ENCODE data around the gene OSM. TPM values are rescaled to one million over a fixed set of nuclear protein-coding genes. Genes with fewer than 3 reads are reported as not detected.
A peak's percentile ranks its signal among the peaks of the same experiment; 100 is the strongest.

OSM gene
- total RNA-seq, 4 donors from 2014 or later: 4.1 to 7.7 TPM; not detected in 2

GRCh38 chr22:30270832-30271231, 4.2 kb upstream of the OSM start:
- H3K4me3 ChIP-seq: no peak overlapping the region
- H3K36me3 ChIP-seq: no peaks in the 10 kb centered on the region
- ATAC-seq: peak; percentile 78
- H3K27ac ChIP-seq: peak overlapping the region in 1 of 4 donors; percentile 45
- TF ChIP-seq, protein P1, sequence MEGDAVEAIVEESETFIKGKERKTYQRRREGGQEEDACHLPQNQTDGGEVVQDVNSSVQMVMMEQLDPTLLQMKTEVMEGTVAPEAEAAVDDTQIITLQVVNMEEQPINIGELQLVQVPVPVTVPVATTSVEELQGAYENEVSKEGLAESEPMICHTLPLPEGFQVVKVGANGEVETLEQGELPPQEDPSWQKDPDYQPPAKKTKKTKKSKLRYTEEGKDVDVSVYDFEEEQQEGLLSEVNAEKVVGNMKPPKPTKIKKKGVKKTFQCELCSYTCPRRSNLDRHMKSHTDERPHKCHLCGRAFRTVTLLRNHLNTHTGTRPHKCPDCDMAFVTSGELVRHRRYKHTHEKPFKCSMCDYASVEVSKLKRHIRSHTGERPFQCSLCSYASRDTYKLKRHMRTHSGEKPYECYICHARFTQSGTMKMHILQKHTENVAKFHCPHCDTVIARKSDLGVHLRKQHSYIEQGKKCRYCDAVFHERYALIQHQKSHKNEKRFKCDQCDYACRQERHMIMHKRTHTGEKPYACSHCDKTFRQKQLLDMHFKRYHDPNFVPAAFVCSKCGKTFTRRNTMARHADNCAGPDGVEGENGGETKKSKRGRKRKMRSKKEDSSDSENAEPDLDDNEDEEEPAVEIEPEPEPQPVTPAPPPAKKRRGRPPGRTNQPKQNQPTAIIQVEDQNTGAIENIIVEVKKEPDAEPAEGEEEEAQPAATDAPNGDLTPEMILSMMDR (IDR thresholded peaks at IDR 0.05): no peak
- no peak for TF ChIP-seq POLR2AphosphoS5 (IDR thresholded peaks at IDR 0.05)
- TF ChIP-seq EP300 (IDR thresholded peaks at IDR 0.05): no peak
- no peak for TF ChIP-seq POLR2A (IDR thresholded peaks at IDR 0.05)
- H3K27me3 ChIP-seq: no peaks in the 10 kb centered on the region
- 74 to 81% methylated on average over 4 to 11 of the region's 16 CpGs for WGBS, 2 donors (ENCODE audit: low coverage in 1 of 2)
- H3K4me1 ChIP-seq: no peaks in the 10 kb centered on the region
- H3K9me3 ChIP-seq: no peaks in the 10 kb centered on the region

GRCh38 chr22:30268331-30268730, 1.7 kb upstream of the OSM start:
- TF ChIP-seq, protein P1 (IDR thresholded peaks at IDR 0.05): no peak
- no peak for TF ChIP-seq EP300 (IDR thresholded peaks at IDR 0.05)
- TF ChIP-seq POLR2AphosphoS5 (IDR thresholded peaks at IDR 0.05): no peak
- TF ChIP-seq POLR2A (IDR thresholded peaks at IDR 0.05): no peak
- no peaks in the 10 kb centered on the region for H3K9me3 ChIP-seq
- peak overlapping the region in 1 of 4 donors; percentile 12 for H3K27ac ChIP-seq
- WGBS, 2 donors (ENCODE audit: low coverage in 1 of 2): 72 to 100% methylated on average over 2 to 5 of the region's 8 CpGs
- H3K4me1 ChIP-seq: peaks cover 0 to 2% (median 2%) of the 10 kb centered on the region in 3 donors
- H3K27me3 ChIP-seq: no peaks in the 10 kb centered on the region
- H3K36me3 ChIP-seq: no peaks in the 10 kb centered on the region
- no peak for ATAC-seq
- no peak overlapping the region for H3K4me3 ChIP-seq

DNA sequence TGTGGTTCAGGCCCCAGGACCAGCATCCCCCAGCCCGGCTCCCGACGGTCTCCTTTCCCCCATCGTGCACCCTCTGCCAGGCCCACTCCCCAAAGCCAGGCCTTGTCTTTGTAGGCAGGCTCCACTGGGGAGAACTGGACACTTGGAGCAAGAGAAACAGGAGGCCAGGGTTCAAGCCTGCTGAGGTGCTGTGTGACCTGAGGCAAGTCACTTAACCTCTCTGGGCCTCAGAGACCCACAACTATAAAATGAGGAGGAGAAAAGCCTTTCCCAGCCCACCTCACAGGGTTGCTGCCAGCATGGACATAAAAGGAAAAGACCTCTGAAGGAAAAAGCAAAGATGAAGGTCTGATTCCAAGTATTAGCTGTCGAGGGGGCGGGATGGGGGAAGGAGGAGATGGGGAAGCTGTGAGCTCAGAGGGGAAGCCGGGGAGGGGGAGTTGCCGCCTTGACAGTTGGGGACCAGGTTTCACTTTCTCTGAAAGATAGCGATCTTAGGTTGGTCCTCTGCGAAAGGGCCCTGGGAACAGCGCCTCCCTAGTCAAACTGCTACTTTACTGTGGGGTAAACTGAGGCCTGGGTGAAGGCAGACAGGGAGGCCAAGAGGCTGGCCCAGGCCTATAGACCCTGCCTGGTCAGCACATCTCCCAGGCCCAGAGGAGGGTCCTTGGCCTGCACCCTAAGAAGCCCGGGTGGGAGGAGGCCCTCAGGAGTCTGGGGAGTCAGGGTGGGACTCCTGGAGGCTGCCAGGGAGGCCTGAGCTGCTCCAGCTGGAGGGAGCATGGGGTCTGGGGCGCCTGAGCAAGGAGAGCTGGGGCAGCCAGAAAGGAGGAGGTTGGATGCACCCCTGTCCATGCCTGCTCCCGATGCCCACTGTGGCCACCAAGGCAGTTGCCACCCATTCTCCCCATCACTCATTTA, 991 bp upstream of the OSM start:
- Histone ChIP-seq H3K4me1 (peaks cover 0 to 9% (median 6%) of the 10 kb centered on the region in 3 donors), H3K27ac (peak overlapping the region in 1 of 4 donors; percentile 66), H3K9me3 (no peaks in the 10 kb centered on the region), H3K36me3 (no peaks in the 10 kb centered on the region), H3K4me3 (no peak overlapping the region), H3K27me3 (no peaks in the 10 kb centered on the region)
- ATAC-seq: no peak
- 75% methylated on average over 3 of the region's 14 CpGs; no CpG with 5 or more reads in 1 of the 2 donors for WGBS, 2 donors (ENCODE audit: low coverage in 1 of 2)
- TF ChIP-seq POLR2AphosphoS5 (IDR thresholded peaks at IDR 0.05) (no peak), EP300 (IDR thresholded peaks at IDR 0.05) (no peak)
- TF ChIP-seq, protein P1 (IDR thresholded peaks at IDR 0.05): no peak

GRCh38 chr22:30265823-30266444, 717 bp downstream of the OSM start:
- peak overlapping the region in 3 of 4 donors; percentile 24 to 66 (median 48) for H3K27ac ChIP-seq
- peaks cover 5% of the 10 kb centered on the region for H3K27me3 ChIP-seq
- WGBS, 2 donors (ENCODE audit: low coverage in 1 of 2): no CpG with 5 or more reads among the region's 24 CpGs

GRCh38 chr22:30265131-30265720, 1.4 kb downstream of the OSM start:
- peaks cover 0 to 9% (median 6%) of the 10 kb centered on the region in 3 donors for H3K4me1 ChIP-seq
- 78 to 100% methylated on average over 1 to 3 of the region's 9 CpGs for WGBS, 2 donors (ENCODE audit: low coverage in 1 of 2)
- peaks cover 5% of the 10 kb centered on the region for H3K27me3 ChIP-seq
- H3K9me3 ChIP-seq: no peaks in the 10 kb centered on the region
- peak overlapping the region in 1 of 4 donors; percentile 66 for H3K27ac ChIP-seq
- no peak overlapping the region for H3K4me3 ChIP-seq
- no peak for TF ChIP-seq POLR2A (IDR thresholded peaks at IDR 0.05)
- TF ChIP-seq, protein P1 (IDR thresholded peaks at IDR 0.05): no peak
- TF ChIP-seq POLR2AphosphoS5 (IDR thresholded peaks at IDR 0.05): no peak
- no peak for TF ChIP-seq EP300 (IDR thresholded peaks at IDR 0.05)
- ATAC-seq: no peak
- H3K36me3 ChIP-seq: no peaks in the 10 kb centered on the region

More at GRCh38 chr22:30265823-30266444, 717 bp downstream of the OSM start:
- Histone ChIP-seq H3K4me3 (peak overlapping the region in 1 of 2 donors; percentile 39), H3K9me3 (no peaks in the 10 kb centered on the region), H3K4me1 (peaks cover 0 to 9% (median 6%) of the 10 kb centered on the region in 3 donors), H3K36me3 (no peaks in the 10 kb centered on the region)
- TF ChIP-seq POLR2A (IDR thresholded peaks at IDR 0.05): peak in 1 of 2 donors; percentile 20
- no peak for TF ChIP-seq POLR2AphosphoS5 (IDR thresholded peaks at IDR 0.05)
- no peak for ATAC-seq

Measured in gastroesophageal sphincter (tissue), 4 donors.